Stimulated activated CD8-positive, alpha-beta memory T cell treated with anti-CD3 and anti-CD28 coated beads, Interleukin-15, amount 100 ng/mL, for 4 hours (primary cell): Measurements from ENCODE around the gene CRYAA.

Source experiments
- DNase-seq, 2 donors: peaks; one replicate each; pipeline ENCODE4 v3.0.0-alpha.2; 2020; ENCODE audit warnings: low read depth in 2 of 2

CRYAA gene

DNA sequence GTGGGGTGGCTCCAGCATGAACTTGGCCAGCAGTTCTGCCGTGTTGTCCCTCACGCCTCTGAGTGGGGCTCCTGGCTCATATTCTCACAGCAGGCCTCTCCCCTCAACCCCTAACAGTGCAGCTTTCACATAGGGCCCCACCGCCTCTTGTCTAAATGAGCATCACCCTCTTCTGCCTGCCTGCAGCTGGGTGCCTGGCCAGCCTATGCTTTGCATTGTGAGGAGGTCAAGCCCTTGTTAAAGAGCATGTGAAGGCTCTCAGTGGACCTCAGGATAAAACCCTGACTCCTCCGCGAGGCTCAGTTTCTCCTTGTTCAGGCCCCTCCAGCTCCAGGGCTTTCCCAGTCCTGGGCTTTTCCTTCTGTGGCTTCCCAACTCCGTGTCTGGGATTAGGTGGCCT lies 34.8 kb downstream of the CRYAA start:
- DNase-seq = no peak

DNA sequence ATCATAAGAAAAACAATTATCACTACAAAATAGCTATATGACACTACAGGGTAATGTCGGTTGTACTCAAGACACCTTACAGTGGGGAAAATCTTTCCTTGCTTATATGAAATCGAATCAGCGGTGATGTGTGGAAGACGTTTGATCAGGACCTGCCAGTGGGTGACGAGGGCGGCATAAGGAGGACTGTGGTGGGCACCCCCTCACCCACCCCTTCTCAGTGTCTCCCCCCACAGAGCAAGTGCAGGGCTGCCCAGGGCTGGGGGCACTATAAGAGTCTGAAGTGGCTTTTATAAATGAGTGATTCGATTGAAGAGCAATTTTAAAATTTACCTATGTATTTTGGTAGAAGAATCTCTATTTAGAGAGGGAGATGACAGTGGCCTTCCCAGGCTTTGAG lies 35.8 kb downstream of the CRYAA start:
- no peak for DNase-seq

DNA sequence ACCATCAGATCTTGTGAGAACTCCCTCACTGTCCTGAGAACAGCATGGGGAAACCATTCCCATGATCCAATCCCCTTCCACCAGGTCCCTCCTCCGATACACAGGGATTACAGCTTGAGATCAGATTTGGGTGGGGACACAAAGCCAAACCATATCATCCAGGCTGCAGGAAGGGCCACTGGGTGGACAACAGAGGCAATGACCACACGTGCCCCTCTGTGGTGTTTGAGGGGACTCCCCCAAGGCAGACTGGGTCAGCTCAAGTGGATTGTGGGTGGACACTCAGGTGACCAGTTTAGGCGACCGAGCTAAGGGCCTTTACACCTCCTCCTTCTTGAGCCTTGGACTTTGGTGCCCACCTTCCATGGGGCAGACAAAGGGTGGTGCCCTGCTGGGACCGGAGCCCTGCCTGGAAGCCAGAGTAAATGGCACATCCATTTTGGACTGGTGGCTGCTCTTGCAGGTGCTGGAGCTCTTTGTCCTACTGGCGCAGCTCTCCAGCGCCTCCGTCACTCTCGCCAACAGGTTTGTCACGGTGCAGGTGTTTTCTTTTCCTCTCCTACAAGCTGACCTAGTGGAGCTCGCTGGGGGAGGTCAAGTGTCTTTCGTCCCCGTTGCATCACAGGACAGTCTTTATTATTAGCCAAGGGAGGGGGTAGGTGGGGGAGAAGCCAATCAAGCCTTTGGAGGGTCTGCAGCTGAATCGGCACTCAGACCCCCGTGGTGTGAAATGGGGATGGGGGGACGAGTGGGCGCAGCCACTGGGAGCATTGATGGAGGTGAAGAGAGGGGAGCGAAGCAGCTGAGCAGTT lies 37.6 kb downstream of the CRYAA start:
- DNase-seq = no peak

DNA sequence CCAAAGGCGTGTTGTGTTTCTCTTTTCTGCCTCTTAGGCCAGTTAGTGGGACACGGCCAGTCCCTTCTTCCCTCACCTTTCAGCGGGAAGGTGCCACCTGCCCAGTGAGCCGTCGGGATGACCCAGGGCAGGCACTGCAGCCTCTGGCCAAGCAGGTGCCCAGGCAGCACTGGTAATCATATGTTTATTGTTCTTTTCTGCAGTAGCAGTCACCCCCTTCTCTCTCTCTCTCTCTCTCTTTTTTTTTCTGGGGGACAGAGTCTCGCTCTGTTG lies 38.2 kb downstream of the CRYAA start:
- DNase-seq = no peak

GRCh38 chr21:43207868-43208267 lies 39.1 kb downstream of the CRYAA start:
- no peak for DNase-seq

DNA sequence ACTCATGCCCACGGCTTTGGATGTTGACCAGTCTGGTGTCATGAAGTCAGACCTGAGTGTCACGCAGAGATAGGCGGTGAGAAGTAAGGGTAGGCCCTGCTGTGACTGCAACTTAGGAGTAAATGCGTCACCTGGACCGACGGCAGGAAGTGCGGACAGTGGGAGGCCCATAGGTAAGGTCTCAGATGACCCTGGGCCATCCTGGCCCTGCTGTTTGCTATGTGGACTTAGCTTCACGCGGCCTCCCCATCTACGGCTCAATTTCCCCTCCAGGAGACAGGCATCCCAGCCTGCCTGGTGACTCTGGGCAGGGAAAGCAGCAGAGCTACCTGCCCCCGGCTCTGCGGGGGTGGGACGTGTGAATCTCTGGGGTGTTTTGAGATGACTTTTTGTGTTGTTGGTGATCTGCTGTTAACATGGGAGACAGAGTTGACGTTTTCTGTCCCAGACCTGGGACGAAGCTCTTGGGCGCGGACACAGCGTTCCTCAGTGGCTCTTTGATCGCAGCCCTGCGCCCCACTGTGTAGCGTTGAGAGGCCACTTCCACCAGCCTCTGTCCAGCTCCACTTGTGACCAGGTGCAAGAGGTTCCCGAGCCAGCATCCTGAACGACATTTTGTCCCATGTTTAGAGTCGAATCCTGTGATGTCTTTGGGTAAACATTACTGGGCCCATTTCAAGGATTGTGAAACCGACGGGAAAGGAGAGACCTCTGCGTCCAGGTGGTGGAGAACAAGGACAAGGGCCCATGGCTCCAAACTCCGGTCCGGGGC lies 39.9 kb downstream of the CRYAA start:
- DNase-seq = no peak

- DNase-seq = no peak
Observed at GRCh38 chr21:43209575-43210453, 41.0 kb downstream of the CRYAA start.

DNA sequence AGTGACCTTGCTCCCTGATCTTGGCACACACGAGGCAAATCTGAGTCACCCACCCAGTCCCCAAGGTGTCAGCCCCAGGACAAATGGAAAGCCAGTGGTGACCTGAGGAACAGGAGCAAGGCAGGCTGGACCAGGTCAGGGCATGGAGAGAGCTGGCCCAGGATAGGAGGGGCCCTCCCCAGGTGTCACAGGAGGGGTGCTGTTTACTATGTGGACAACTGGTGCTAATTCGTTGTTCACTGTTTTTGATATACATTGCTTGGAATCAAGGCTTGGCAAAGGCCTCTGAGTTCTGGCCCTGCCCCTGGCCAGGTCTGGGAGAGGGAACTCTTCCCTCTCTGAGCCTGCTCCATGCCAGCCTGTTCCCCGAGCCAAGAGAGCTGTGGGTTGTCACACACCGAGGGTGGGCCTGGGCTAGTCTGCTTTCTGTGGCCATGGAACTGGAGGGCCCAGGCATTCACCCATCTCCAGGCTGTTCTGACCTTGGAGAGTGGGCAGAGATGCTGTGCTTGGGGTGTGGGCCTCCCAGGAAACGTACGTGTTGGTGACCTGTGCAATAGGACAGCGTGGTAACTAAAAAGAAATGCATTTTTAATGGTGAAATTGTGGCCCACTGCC lies 41.8 kb downstream of the CRYAA start:
- DNase-seq = no peak

GRCh38 chr21:43211072-43211759 lies 42.4 kb downstream of the CRYAA start:
- no peak for DNase-seq

GRCh38 chr21:43211760-43212115 lies 42.9 kb downstream of the CRYAA start:
- DNase-seq = no peak
